HG02678 (cell line): ENCODE results near the gene HAPLN2.
"Not testable (repeated sequence)": the region's sequence is repeated elsewhere in the genome, so short reads cannot be mapped to it uniquely, and the experiment has no call there.

Source experiments
- ATAC-seq: cut with Tn5 transposase; IDR thresholded peaks from one replicate; pipeline ENCODE4 v1.9.1; 2021; ENCODE audit warnings: mild to moderate bottlenecking, moderate library complexity; ENCODE audit not compliant: unreplicated experiment

Gene HAPLN2

GRCh38 chr1:156616463-156616862 is 2.8 kb upstream of the HAPLN2 start:
- ATAC-seq: no peak

- no peak for ATAC-seq
These were observed 354 bp downstream of the HAPLN2 start for GRCh38 chr1:156619582-156619955.

GRCh38 chr1:156622581-156623297 is 3.5 kb downstream of the HAPLN2 start:
- ATAC-seq: no peak

GRCh38 chr1:156623946-156624813 is 5.0 kb downstream of the HAPLN2 start:
- no peak for ATAC-seq

- no peak for ATAC-seq
These were observed 5.7 kb downstream of the HAPLN2 start for GRCh38 chr1:156624814-156625435.

GRCh38 chr1:156625436-156626078 is 6.3 kb downstream of the HAPLN2 start:
- no peak for ATAC-seq

GRCh38 chr1:156626079-156626438 is 6.8 kb downstream of the HAPLN2 start:
- ATAC-seq: no peak

- ATAC-seq: no peak
These were observed 8.2 kb downstream of the HAPLN2 start for GRCh38 chr1:156627313-156627880.

GRCh38 chr1:156629823-156630449 is 10.7 kb downstream of the HAPLN2 start:
- ATAC-seq: no peak

- ATAC-seq: not testable (repeated sequence)
These were observed 11.9 kb downstream of the HAPLN2 start for GRCh38 chr1:156631152-156631551.

- ATAC-seq: no peak
These were observed 13.1 kb downstream of the HAPLN2 start for GRCh38 chr1:156632355-156632754.

GRCh38 chr1:156638189-156638985 is 19.2 kb downstream of the HAPLN2 start:
- ATAC-seq: no peak

- no peak for ATAC-seq
These were observed 20.4 kb downstream of the HAPLN2 start for GRCh38 chr1:156639601-156640101.

GRCh38 chr1:156640842-156641706 is 21.9 kb downstream of the HAPLN2 start:
- ATAC-seq: no peak

GRCh38 chr1:156641761-156642264 is 22.6 kb downstream of the HAPLN2 start, which contains the start of gene BCAN:
Gene BCAN (plus strand): TSS chr1:156642117. CDS start chr1:156646055, 3,938 bp downstream.
- ATAC-seq: no peak

- no peak for ATAC-seq
These were observed 23.2 kb downstream of the HAPLN2 start for GRCh38 chr1:156642265-156643048.

- no peak for ATAC-seq
These were observed 24.0 kb downstream of the HAPLN2 start for GRCh38 chr1:156643049-156643777.
